GM21723 (cell line): ENCODE measurements around the gene GRID2.
"Not testable (repeated sequence)": the region's sequence is repeated elsewhere in the genome, so short reads cannot be mapped to it uniquely, and the experiment has no call there.

Source experiments
- ATAC-seq: cut with Tn5 transposase; IDR thresholded peaks from one replicate; pipeline ENCODE4 v1.9.1; 2021; ENCODE audit warnings: mild to moderate bottlenecking, moderate library complexity; ENCODE audit not compliant: unreplicated experiment

Gene GRID2

DNA sequence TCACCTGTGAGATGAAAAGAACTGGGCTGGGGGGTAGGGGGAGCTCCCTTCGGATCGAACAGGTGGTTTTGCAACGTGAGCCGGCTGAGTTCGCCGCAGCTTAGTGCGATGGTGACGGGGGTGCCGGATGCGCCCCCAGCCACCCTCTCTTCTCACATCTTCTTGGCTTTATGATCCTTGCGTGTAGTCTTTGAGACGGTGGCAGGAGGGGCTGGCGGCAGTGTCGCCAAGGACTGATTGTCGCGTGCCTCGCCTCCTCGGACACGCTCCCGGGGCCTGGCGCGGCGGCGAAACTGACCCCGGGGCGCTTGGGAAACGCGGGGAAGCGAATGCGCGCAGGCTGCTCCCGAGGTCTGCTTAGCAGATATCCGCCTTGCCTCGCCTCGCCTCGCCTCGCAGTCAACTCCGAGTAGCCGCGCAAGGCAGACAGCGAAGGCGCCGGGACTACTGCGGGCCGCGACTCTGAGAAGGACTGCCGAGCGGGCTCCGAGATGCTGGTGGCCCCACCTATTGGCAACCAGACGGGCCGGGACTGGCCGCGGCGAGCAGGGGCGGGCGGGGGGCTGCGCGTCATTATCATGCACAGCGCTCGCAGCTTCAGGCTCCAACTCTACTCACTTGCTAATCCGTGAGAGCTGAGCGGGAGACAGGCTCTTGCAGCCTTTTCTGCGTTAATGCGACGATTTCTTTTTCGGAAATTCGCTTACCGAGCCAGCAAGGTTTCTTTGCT, 1.5 kb downstream of the GRID2 start:
- ATAC-seq = no peak

DNA sequence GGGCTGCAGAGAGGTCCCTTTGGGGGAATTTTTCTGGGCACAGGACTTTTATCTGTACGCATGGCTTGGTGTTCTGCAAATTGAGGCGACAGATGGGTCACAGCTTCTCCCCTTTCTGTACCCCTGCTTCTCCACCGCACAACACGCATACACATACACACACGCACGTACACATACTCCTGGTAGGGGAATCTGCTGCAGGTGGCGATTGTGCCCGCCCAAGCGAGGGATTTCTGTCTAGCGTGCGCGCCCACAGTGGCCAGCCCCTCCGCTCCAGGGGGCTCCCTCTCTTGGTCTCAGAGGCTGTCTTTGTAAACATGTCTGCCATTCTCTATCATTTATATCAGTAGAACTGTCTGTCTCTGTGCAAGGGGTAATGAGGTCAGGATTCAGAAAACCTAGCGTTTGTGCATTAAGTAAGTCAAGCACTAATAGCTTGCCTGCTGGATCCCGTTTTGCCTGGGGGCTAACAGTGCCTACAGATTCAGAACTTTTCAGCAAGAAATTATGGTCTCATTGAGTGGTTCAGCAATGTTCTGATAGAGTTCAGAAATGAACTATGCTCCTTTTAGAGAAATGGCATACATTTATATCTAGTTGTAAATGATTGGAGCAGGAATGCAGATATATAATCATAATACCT, 2.2 kb downstream of the GRID2 start:
- no peak for ATAC-seq

DNA sequence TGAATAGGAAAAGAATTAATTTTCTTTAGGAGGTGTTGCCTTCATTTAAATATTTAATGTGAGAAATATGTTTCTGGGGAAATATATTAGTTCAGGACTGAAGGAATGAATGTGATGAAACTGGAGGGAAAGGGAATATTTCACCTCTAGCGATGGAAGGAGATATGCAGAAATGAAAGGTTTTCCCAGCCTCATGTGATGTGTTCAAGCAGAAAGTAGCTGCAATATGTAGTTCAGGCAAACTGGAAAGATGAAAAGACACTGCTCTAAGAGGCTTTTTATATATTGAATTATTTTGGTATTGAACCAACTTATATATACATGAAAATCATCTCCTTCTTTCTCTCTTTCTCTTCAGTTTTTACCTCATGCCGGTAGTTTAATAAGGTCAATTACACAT, 3.4 kb downstream of the GRID2 start:
- no peak for ATAC-seq

DNA sequence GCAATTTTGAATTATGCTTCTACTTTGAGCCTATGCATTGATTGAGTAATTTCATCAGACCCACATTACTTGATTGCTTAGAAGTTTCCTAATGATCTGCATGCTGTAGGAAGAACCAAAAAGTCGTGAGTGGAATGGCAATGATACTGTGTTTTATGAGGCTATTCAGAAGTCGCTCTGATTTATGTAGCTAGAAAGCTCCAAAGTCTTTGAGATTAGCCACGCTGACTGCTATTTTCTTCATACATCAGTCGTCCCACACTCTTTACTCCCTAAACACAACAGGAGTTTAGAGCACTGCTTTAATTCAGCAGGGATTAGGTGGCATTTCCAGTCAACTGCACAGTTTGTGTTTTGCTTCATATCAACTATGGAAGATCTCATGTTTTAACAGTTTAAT, 4.1 kb downstream of the GRID2 start:
- no peak for ATAC-seq

DNA sequence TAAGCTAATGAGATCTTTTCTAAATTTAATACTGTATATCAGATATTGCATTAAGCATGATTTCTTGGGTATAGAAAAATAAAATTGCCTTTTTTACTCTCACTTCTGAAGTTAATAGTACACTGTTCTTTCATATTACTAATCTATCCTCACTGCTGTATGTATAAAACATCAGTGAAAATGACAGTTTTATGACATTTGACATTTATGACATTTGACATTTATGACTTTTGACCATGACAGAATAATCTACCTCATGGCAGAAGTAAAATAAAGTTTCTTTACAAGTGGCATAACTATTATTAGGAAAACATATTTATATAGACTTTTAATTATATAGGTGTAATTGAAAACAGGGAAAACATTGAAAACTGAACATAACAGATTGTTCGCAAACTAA, 13.3 kb downstream of the GRID2 start:
- no peak for ATAC-seq

DNA sequence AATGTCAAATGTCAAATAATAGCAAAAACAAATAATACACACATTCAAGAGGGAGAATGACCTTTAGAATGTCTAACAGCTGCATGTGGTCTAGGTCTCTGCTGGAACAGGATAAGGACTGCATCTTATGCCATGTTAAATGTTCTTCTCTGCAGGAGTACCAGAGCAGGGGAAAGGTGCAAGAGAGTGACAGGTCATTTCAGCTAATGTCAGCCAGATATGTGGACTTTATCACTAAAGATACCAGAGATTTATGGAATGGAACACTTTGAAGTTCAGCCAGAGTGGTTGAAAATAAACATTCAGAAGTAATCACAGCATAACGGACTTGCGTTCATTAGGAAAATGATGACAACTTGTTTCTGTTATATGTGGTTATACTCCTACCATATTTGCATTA, 24.3 kb downstream of the GRID2 start:
- ATAC-seq = no peak

DNA sequence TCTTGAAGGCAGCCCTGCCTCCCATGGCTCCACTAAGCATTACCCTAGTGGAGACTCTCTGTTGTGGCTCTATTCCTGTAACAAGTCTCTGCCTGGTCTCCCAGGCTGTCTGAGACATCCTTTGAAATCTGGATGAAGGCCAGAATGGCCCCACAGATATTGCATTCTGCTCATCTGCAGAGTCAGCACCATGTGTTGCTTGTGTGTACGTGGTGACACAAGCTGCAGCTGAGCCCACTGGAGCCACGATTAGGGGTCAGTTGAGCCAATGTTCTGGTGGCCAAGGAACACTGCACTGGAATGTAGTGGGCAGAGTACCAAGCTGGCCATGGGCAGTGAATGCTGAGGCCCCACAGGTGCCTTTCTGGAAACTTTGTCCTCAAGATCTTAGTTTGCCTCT, 29.2 kb downstream of the GRID2 start:
- ATAC-seq = no peak

DNA sequence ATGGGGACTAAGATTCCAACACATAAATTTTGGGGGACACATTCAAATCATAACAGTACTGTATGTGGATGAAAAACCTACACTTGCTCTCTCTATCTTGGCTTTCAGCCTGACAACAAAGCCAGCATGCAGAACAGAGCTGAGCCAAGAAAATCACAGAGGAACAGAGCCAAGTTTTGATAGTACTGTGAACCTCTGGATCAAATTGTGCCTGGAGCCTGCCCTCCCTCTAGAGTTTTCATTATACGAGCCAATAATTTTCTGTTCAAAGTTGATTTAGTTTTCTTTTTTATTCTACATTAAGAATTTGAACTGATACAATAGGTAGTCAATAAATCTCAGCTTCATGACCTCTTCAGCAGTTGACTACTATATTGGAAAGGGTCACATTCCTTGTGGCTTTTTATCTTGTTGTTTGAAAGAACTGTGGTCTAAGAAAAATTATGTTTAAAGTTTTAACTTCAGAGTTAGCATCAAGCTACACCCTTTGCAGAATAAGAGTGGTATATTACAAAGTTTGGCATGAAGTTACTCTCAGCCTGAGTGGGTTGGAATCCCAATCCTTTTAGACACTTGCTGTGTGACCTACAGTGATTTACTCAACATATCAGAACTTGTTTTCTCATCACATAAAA, 31.1 kb downstream of the GRID2 start:
- ATAC-seq = no peak

DNA sequence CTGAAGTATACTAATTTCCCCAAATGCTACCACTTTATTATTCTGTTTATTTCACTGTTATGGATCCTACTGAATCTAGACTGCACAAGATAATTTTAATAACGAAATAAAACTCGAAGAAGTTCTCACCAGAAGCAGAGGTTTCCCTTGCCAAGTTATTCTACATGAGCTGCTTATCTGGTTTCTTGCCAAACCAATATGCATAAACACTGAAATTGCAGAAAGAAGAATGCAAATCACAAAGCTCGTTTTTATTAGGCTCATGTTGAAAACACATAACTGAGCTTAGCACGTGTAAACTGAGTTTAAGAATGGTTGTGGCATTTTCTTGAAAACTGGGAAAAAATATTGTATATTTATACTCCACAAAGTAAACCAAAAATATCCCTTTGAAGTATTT, 35.9 kb downstream of the GRID2 start:
- ATAC-seq = no peak

DNA sequence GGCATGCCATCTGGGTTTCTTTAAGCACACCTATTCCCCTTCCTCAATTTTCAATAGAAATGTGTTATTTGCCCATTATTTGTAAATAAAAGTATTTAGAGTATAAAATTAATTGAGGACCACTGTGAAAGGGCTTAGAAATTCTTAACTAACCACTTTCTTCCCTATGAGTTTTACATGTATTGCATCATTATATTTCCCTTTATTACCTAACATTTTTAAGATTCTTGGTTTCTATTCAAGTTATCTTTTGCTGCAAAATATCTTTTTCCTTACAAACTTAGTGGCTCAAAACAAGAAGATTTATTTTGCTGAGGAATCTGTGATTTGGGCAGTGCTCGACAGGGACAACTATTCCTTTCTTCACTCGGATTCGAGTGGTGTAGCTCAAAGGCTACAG, 40.5 kb downstream of the GRID2 start:
- no peak for ATAC-seq

DNA sequence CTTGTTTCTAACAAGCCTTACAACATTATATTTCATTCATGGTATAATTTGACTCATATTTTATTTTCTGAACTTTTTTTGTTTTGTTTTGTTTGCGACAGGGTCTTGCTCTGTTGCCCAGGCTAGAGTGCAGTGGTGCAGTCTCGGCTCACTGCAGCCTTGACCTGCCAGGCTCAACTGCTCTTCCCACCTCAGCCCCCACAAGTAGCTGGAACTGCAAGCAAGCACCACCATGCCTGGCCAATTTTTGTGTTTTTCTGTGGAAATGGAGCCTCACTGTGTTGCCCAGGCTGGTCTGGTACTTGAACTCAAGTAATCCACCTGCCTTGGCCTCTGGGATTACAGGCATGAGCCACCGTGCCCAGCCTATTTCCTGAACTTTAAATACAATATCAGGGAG, 42.5 kb downstream of the GRID2 start:
- ATAC-seq = no peak

DNA sequence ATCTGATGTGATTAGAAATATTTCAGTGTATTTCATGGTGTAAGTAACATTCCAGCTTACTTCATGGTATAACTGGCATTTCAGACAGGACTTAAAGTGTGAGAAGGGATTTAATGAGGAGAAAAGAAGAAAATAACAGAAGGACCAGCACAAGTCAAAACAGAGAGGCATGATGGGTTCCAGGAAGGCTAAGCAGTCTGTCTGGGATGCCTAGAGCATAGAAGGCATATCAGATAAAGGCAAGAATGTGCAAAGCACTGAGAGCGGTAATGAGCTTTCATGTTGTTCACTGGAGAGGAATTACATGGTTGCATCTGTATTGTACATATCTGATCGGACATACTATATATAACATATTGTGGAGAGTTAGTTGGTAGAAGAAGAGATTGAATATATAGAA, 54.2 kb downstream of the GRID2 start:
- ATAC-seq = no peak

DNA sequence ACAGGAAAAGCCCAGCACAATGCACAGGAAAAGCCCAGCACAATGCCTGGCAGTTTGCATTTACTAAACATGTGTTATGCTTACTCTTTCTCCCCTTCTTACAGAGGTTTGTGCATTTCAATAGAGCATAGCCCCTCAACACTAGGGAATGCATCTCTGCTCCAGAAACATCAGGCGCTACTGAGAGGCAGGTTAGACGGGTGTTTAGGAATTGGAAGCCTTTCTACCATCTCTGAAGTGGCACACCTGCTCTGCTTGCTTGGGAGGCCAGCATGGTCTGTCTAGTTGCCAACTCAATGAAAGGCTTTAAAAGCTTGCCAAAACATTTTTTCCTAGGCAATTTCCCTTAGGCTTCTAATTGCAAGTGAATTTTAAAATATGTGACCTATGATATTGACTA, 55.7 kb downstream of the GRID2 start:
- ATAC-seq = no peak

DNA sequence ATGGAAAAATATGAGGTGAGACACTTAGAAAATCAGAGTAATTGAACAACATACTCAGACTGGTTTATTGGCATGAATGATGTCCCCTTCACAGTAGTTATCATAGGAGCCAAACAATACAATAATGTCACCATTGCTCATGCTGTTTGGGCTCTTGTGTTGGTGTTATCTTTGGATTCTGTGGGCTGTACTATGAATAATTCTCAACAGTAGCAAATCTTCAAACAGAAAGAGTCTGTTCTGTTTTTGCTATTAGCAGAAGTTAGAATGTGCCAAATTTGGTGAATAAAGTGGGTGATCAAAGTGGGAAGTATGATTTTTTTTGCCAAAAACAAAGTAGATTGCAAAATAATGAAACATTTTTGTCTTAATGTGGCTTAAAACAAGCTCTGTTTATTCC, 58.3 kb downstream of the GRID2 start:
- no peak for ATAC-seq

DNA sequence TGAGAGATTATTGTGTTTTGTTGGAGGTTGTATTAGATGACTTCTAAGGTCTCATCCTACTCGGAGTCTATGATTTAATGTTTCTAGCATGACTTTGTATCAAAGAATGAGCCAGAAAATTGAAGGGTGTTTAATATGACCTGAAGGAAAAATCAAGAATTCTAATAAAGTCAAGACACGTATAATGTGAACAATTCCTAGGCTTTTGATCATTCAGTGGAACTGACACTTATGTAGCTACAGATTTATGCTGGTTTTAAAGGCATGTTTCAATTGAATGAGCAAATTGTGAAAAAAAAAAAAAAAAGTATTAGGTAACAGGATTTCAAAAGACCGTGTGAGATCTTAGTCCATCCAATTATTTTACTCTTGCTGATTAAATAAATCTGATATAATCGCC, 64.9 kb downstream of the GRID2 start:
- no peak for ATAC-seq

DNA sequence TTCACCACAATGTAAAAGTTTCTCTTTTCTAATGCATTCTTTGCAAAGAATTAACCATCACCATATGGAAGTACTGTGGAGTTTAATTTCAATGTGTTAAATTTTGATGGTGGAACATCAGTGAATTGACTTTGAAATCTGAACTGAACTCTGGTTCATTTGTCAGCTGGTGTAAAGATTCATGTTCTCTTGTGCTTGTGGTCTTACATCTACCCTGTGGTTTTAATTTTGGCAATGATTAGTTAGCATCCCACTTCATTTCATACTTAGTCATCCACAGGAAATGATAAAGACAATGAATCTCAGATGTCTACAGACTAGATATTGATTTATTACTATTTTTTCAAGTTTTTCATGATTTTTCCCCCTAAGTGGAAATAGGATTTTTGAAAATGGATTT, 77.8 kb downstream of the GRID2 start:
- no peak for ATAC-seq

DNA sequence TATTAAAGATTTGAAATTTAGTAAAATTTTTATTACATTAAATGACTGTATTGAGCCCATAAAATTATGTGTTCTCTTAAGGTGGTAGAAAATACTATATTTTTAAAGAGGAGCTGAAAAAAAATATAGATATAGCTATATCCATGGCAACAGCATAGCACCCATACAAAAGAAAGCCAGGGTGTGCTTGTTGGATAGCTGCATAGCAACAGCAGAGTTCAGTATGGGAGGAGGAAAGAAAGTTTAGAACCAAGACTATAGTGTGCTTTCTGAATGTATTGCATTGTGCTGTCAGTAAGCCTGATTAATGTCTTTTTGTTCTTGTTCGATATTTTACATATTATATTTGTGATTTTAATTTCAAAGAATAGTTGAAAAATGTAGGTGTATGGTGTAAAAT, 78.4 kb downstream of the GRID2 start:
- ATAC-seq = no peak

DNA sequence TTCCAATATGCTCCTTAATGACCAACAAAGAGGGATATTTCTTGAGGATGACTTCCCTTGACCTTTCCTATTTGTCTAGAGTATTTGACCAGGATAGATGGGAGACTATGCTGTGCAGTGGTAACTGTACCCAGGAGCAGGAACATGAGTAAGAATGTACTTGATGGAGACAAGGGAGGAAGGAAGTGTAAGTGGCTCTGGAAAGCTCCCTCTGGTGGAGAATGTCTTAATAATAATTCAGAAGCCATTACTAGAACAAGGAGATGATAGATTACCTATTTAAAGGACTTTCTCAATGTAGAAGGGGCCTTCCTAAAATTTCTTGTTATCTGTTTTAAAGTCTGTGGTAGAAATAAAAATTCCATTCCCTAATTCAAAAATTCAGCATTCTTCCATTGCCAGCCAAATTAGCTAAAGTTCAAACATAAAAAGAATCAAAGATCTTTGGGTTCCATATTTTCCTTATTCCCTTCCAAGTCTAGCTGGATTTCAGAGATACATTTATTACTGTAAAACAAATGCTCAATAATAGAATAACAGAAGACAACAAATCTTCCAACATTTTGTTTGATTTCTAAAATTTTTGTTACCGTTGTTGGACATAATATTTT, 83.8 kb downstream of the GRID2 start:
- peak; percentile 93 for ATAC-seq

DNA sequence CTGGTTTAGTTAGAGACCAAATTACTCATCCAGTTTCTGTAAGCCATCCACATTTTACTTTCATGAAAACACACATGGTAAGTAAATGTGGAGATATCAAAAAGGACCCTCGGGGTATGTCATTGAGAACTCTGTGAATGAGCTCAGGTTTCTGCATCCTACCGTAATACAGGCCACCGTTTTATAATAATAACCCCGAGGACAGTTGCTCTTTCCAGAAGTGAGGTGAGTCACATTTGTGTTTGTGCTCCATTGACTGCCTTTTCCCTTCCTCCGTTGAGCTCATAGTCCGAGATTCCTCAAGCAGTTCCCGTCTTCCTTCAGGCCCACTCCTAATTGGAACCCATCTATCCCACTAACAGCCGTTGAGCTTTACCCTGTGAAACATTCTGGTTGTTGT, 95.3 kb downstream of the GRID2 start:
- no peak for ATAC-seq

DNA sequence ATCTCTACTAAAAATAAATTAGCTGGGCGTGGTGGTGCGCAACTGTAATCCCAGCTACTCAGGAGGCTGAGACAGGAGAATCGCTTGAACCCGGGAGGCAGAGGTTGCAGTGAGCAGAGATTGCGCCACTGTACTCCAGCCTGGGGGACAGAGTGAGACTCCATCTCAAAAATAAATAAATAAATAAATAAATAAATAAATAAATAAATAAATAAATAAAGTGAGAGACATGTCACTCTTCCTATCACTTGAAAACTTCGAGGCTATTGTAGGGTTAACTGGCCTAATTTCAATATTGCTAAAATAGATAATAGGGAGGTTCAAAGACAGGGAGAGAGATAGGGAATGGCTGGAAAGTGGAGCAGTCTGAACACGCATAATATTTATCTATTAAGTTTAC, 99.8 kb downstream of the GRID2 start:
- not testable (repeated sequence) for ATAC-seq

DNA sequence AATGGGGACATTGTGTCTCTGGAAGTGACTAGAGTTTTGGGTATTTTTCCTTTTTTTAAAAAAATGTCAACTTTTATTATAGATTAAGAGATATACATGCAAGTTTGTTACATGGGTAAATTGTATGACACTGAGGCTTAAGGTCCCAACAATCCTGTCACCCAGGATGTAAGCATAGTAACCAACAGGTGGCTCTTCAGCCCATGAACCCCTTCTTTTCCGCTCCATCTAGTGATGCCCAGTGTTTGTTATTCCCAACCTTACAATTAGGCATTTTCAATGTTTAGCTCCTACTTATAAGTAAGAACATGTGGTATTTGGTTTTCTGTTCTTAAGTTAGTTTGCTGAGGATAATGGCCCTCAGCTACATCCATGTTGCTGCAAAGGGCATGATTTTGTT, 102.7 kb downstream of the GRID2 start:
- no peak for ATAC-seq

DNA sequence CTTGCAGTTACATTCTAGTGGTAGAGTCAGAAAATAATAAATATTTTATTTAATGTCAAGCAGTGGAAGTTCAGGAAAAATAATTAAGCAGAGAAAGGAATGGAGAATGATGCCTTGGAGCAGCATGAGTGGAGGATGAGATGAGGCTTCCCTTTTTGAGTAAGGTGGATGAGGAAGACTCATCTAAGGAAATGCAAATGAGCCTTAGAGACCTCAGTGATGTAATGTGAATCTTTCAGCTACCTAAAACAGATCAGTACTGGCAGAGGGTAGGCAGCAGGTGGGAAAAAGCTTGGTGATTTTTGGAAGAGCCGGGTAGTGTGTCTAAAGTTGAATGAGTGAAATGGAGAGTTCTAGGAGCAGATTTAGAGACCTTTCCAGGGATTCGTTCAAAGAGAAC, 118.2 kb downstream of the GRID2 start:
- ATAC-seq = peak; percentile 76
